Ovary (tissue), 3 donors: Measurements from ENCODE around the gene HOMER2.

Experiments
- CTCF ChIP-seq, 3 donors: fragments of 450-650 bp in 2 of 3; fragments of 200-600 bp in 1 of 3; IDR thresholded peaks; one replicate each; pipeline versions ENCODE4 v1.5.1 to v1.8.0; 2016 to 2022; ENCODE audit warnings: antibody characterized with exemption in 3 of 3, mild to moderate bottlenecking in 1 of 3
- POLR2A ChIP-seq: fragments of 450-650 bp; IDR thresholded peaks from one replicate; pipeline ENCODE4 v1.6.1; 2017; ENCODE audit warnings: antibody characterized with exemption, mild to moderate bottlenecking, moderate library complexity
- donor health status: DM: no; HTN: no; CAD: no.

GRCh38 chr15:82911458-82911857 is 41.1 kb downstream of the HOMER2 start:
- TF ChIP-seq POLR2A (no peak), CTCF (IDR thresholded peaks at IDR 0.05) (no peak)
